ENCODE results near the gene CREB3. TPM values are rescaled to one million over a fixed set of nuclear protein-coding genes. Genes with fewer than 3 reads are reported as not detected.

CREB3 gene
- total and polyA plus RNA-seq, 9 of the 15 experiments (the other 6 are each of a cell fraction or from before 2014, with no cell fraction given), result 5.7 to 18.3 (median 14.9) TPM

GRCh38 chr9:35700031-35700430 is 32.4 kb upstream of the CREB3 start:
- Histone ChIP-seq H3K79me2 (ENCODE audit: control insufficient read depth, insufficient read depth, low read length) (no peaks in the 10 kb centered on the region), H3K27me3 (ENCODE audit: control insufficient read depth in 2 of 2, insufficient read depth in 2 of 2, low read length in 2 of 2) (no peaks in the 10 kb centered on the region), H3K9ac (ENCODE audit: insufficient read depth in 1 of 2, low read depth in 2 of 2, low read length in 2 of 2) (no peak overlapping the region), H3K4me1 (replicated peaks in 1 of 2; ENCODE audit: control insufficient read depth in 2 of 2, insufficient read depth in 2 of 2, low read length in 2 of 2) (no peaks in the 10 kb centered on the region; a peak in 2 of 5 replicates), H3K36me3 (ENCODE audit: control insufficient read depth, insufficient read depth, low read length) (peaks cover 92% of the 10 kb centered on the region), H3K4me2 (ENCODE audit: insufficient read depth, low read length) (no peak overlapping the region), H3K27ac (ENCODE audit: extremely low read depth, low read depth, low read length) (no peak overlapping the region), H3K4me3 (no peak overlapping the region), H2AFZ (ENCODE audit: low read depth, low read length) (no peak overlapping the region), H3K9me1 (ENCODE audit: control insufficient read depth, insufficient read depth, low read length) (no peaks in the 10 kb centered on the region), H4K20me1 (replicated peaks; ENCODE audit: control insufficient read depth, insufficient read depth, low read length) (no peaks in the 10 kb centered on the region), H3K9me3 (replicated peaks; ENCODE audit: control insufficient read depth, insufficient read depth, low read depth, low read length) (no peaks in the 10 kb centered on the region)
- intact Hi-C loops (cut with micrococcal nuclease) (no loop called here), in situ Hi-C loops (cut with MboI) (no loop called here)
- 96% methylated on average over 8 of the region's 11 CpGs for WGBS (ENCODE audit: insufficient coverage, low coverage, missing lambda C conversion rate)
- peak; percentile 62 for TF ChIP-seq RFX1 (IDR thresholded peaks at IDR 0.05)
- TF ChIP-seq, protein P1, sequence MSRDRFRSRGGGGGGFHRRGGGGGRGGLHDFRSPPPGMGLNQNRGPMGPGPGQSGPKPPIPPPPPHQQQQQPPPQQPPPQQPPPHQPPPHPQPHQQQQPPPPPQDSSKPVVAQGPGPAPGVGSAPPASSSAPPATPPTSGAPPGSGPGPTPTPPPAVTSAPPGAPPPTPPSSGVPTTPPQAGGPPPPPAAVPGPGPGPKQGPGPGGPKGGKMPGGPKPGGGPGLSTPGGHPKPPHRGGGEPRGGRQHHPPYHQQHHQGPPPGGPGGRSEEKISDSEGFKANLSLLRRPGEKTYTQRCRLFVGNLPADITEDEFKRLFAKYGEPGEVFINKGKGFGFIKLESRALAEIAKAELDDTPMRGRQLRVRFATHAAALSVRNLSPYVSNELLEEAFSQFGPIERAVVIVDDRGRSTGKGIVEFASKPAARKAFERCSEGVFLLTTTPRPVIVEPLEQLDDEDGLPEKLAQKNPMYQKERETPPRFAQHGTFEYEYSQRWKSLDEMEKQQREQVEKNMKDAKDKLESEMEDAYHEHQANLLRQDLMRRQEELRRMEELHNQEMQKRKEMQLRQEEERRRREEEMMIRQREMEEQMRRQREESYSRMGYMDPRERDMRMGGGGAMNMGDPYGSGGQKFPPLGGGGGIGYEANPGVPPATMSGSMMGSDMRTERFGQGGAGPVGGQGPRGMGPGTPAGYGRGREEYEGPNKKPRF (IDR thresholded peaks at IDR 0.05; ENCODE audit: low read depth, low read length), result no peak
- ATAC-seq (no peak), FAIRE-seq (no peak), DNase-seq (ENCODE audit: extremely low read depth in 1 of 4, low spot score in 3 of 4) (no peak)
- POLR2A ChIA-PET, result interaction anchor here (1.9 kb wide), 1 partner anchor 13 kb away, joined by 17 read pairs; no protein-coding TSS in a partner anchor
- CTCF ChIA-PET (ENCODE audit: low intra/inter-chr PET ratio), result no interaction called here
- no TSS peak for BruUV-seq (replicated peaks)

GRCh38 chr9:35700942-35701341 is 31.5 kb upstream of the CREB3 start:
- H3K9ac ChIP-seq (ENCODE audit: insufficient read depth in 1 of 2, low read depth in 2 of 2, low read length in 2 of 2), result no peak overlapping the region
- ChIA-PET POLR2A (interaction anchor here (1.9 kb wide), 1 partner anchor 12 kb away, joined by 17 read pairs; no protein-coding TSS in a partner anchor), CTCF (ENCODE audit: low intra/inter-chr PET ratio) (no interaction called here)
- H3K79me2 ChIP-seq (ENCODE audit: control insufficient read depth, insufficient read depth, low read length), result no peaks in the 10 kb centered on the region
- H3K36me3 ChIP-seq (ENCODE audit: control insufficient read depth, insufficient read depth, low read length), result peaks cover 97% of the 10 kb centered on the region
- DNase-seq (ENCODE audit: extremely low read depth in 1 of 4, low spot score in 3 of 4) (no peak), ATAC-seq (no peak), FAIRE-seq (no peak)
- no peak overlapping the region for H3K4me3 ChIP-seq
- in situ Hi-C loops (cut with MboI) (no loop called here), intact Hi-C loops (cut with micrococcal nuclease) (no loop called here)
- no peaks in the 10 kb centered on the region for H3K27me3 ChIP-seq (ENCODE audit: control insufficient read depth in 2 of 2, insufficient read depth in 2 of 2, low read length in 2 of 2)
- no peak overlapping the region for H3K4me2 ChIP-seq (ENCODE audit: insufficient read depth, low read length)
- H3K9me3 ChIP-seq (replicated peaks; ENCODE audit: control insufficient read depth, insufficient read depth, low read depth, low read length), result no peaks in the 10 kb centered on the region
- no peak for TF ChIP-seq PRMT5 (CRISPR knock-in tag; IDR thresholded peaks at IDR 0.05)
- 0 out of 2 replicates have a peak, but pooled peaks have one; percentile 21 for TF ChIP-seq POLR2A (conservative IDR thresholded peaks at IDR 0.05)
- H3K4me1 ChIP-seq (replicated peaks in 1 of 2; ENCODE audit: control insufficient read depth in 2 of 2, insufficient read depth in 2 of 2, low read length in 2 of 2), result no peaks in the 10 kb centered on the region; a peak in 2 of 5 replicates
- no peak overlapping the region for H2AFZ ChIP-seq (ENCODE audit: low read depth, low read length)
- H4K20me1 ChIP-seq (replicated peaks; ENCODE audit: control insufficient read depth, insufficient read depth, low read length), result no peaks in the 10 kb centered on the region
- H3K9me1 ChIP-seq (ENCODE audit: control insufficient read depth, insufficient read depth, low read length), result no peaks in the 10 kb centered on the region
- BruUV-seq (replicated peaks), result no TSS peak
- H3K27ac ChIP-seq (ENCODE audit: extremely low read depth, low read depth, low read length), result no peak overlapping the region
